IPS-18a (cell line): ENCODE results near the gene MAK.
"Not testable (repeated sequence)": the region's sequence is repeated elsewhere in the genome, so short reads cannot be mapped to it uniquely, and the experiment has no call there.

Experiments
- H3K27ac ChIP-seq: one replicate; pipeline ENCODE4 v1.5.1; 2013; ENCODE audit warnings: low read length
- H3K27me3 ChIP-seq: one replicate; pipeline ENCODE4 v1.6.1; 2013; ENCODE audit warnings: mild to moderate bottlenecking, low read length; ENCODE audit not compliant: control insufficient read depth, insufficient read depth
- H3K36me3 ChIP-seq: one replicate; pipeline ENCODE4 v1.6.1; 2013; ENCODE audit warnings: low read depth, low read length; ENCODE audit not compliant: control insufficient read depth
- H3K4me1 ChIP-seq: one replicate; pipeline ENCODE4 v1.6.1; 2013; ENCODE audit warnings: low read depth, low read length; ENCODE audit not compliant: control insufficient read depth
- H3K4me3 ChIP-seq: one replicate; pipeline ENCODE4 v1.5.1; 2013; ENCODE audit warnings: low read length
- H3K9ac ChIP-seq: one replicate; pipeline ENCODE4 v1.6.1; 2013; ENCODE audit warnings: mild to moderate bottlenecking, low read length, moderate library complexity
- H3K9me3 ChIP-seq: one replicate; pipeline ENCODE4 v1.6.1; 2013; ENCODE audit warnings: low read depth, low read length; ENCODE audit not compliant: control insufficient read depth

MAK gene

DNA sequence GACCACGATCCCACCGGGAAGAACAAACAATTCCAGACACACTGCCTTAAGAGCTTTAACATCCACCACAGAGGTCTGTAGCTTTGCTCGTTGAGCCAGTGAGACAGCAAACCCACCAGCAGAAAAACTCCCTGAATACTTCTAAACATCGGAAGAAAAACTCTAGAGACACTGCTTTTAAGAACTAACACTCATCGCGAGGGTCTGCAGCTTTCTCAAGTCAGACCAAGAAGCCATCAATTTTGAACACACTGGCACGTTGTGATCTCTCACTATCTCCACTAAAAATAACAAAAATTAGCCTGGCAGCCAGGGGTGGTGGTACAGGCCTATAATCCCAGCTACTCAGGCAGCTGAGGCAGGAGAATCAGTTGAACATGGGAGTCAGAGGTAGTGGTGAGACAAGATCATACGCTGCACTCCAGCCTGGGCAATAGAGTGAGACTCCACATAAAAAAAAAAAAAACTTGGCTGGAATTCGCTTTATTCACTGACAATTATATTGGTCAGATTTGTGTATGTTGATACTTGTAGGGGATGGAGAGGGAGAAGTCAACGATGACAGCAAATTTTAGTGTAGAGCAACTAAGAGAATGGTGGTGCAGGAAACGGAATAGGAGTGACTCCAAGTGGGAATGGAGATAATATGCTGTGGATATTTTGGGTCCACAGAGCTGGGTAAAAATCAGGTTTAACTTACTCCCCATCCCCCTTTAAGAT lies 116.3 kb downstream of the MAK start:
- peaks cover 5% of the 10 kb centered on the region for H3K4me1 ChIP-seq
- peak overlapping the region; percentile 98 for H3K4me3 ChIP-seq
- no peak overlapping the region for H3K27ac ChIP-seq
- no peaks in the 10 kb centered on the region for H3K9me3 ChIP-seq
- H3K27me3 ChIP-seq = no peaks in the 10 kb centered on the region
- H3K36me3 ChIP-seq = peaks cover 17% of the 10 kb centered on the region
- peak overlapping the region; percentile 29 for H3K9ac ChIP-seq

DNA sequence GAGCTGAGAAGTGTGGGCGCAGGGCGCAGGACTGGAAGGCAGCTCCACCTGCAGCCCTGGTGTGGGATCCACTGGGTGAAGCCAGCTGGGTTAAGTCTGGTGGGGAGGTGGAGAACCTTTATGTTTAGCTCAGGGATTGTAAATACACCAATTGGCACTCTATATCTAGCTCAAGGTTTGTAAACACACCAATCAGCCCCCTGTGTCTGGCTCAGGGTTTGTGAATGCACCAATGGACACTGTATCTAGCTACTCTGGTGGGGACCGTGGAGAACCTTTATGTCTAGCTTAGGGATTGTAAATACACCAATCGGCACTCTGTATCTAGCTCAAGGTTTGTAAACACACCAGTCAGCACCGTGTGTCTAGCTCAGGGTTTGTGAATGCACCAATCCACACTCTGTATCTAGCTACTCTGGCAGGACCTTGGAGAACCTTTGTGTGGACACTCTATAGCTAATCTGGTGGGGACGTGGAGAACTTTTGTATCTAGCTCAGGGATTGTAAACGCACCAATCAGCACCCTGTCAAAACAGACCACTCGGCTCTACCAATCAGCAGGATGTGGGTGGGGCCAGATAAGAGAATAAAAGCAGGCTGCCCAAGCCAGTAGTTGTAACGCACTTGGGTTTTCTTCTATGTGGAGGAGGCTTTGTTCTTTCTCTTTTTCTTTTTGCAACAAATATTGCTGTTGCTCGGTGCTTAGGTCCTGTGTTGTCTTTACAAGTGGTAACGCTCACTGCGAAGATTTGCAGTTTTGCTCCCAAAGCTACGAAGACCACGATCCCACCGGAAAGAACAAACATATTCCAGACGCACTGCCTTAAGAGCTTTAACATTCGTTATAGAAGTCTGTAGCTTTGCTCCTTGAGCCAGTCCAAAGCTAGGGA lies 117.1 kb downstream of the MAK start:
- not testable (repeated sequence) for H3K27me3 ChIP-seq, H3K4me3 ChIP-seq, H3K4me1 ChIP-seq, H3K9ac ChIP-seq, H3K27ac ChIP-seq, H3K9me3 ChIP-seq
- peaks cover 16% of the 10 kb centered on the region for H3K36me3 ChIP-seq

- H3K4me3 ChIP-seq = no peak overlapping the region
- H3K27ac ChIP-seq = no peak overlapping the region
- no peak overlapping the region for H3K9ac ChIP-seq
- H3K27me3 ChIP-seq = no peaks in the 10 kb centered on the region
- peaks cover 5% of the 10 kb centered on the region for H3K4me1 ChIP-seq
- no peaks in the 10 kb centered on the region for H3K9me3 ChIP-seq
- H3K36me3 ChIP-seq = peaks cover 8% of the 10 kb centered on the region
Measured at GRCh38 chr6:10720265-10720959, 117.9 kb downstream of the MAK start.

DNA sequence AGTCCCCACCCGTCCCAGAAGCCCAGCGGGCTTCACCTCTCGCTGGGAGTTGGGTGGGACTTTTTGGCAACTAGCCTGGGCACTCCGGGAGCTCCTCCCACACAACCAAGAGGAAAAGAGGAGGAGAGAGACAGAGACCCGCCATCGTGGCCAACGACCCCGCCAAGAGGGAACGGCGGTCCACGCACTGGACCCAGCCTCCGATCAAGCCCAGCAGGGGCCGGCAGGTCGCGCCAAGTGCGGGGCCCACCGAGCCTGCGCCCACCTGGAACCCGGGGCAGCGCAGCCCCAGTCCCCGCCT lies 118.4 kb downstream of the MAK start:
- H3K27me3 ChIP-seq = no peaks in the 10 kb centered on the region
- peaks cover 5% of the 10 kb centered on the region for H3K4me1 ChIP-seq
- no peak overlapping the region for H3K9ac ChIP-seq
- peaks cover 3% of the 10 kb centered on the region for H3K36me3 ChIP-seq
- H3K4me3 ChIP-seq = no peak overlapping the region
- no peaks in the 10 kb centered on the region for H3K9me3 ChIP-seq
- no peak overlapping the region for H3K27ac ChIP-seq

GRCh38 chr6:10719296-10719963 lies 118.9 kb downstream of the MAK start:
- H3K27me3 ChIP-seq = no peaks in the 10 kb centered on the region
- no peak overlapping the region for H3K27ac ChIP-seq
- no peaks in the 10 kb centered on the region for H3K9me3 ChIP-seq
- no peak overlapping the region for H3K9ac ChIP-seq
- H3K4me1 ChIP-seq = peaks cover 5% of the 10 kb centered on the region
- H3K36me3 ChIP-seq = no peaks in the 10 kb centered on the region
- H3K4me3 ChIP-seq = no peak overlapping the region

DNA sequence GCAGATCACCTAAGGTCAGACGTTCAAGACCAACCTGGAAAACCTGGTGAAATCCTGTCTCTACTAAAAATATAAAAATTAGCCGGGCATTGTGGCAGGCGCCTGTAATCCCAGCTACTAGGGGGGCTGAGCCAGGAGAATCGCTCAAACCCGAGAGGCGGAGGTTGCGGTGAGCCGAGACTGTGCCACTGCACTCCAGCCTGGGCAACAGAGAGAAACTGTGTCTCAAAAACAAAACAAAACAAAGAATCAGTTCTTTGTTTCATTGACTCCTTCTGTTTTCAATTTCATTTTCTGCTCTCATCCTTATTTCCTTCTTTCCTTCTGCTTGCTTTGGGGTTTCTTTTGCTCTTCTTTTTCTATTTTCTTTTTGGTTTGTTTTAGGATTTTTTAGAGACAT lies 124.4 kb downstream of the MAK start:
- peaks cover 17% of the 10 kb centered on the region for H3K36me3 ChIP-seq
- H3K9me3 ChIP-seq = no peaks in the 10 kb centered on the region
- no peak overlapping the region for H3K27ac ChIP-seq
- no peak overlapping the region for H3K9ac ChIP-seq
- no peaks in the 10 kb centered on the region for H3K4me1 ChIP-seq
- H3K27me3 ChIP-seq = no peaks in the 10 kb centered on the region
- no peak overlapping the region for H3K4me3 ChIP-seq
